Activated CD8-positive, alpha-beta memory T cell treated with anti-CD3 and anti-CD28 coated beads for 24 hours (primary cell): ENCODE results near the gene HNRNPK.
A peak's percentile ranks its signal among the peaks of the same experiment; 100 is the strongest.

Source experiments
- DNase-seq: peaks from one replicate; pipeline ENCODE4 v3.0.0-alpha.2; 2020

The HNRNPK gene

DNA sequence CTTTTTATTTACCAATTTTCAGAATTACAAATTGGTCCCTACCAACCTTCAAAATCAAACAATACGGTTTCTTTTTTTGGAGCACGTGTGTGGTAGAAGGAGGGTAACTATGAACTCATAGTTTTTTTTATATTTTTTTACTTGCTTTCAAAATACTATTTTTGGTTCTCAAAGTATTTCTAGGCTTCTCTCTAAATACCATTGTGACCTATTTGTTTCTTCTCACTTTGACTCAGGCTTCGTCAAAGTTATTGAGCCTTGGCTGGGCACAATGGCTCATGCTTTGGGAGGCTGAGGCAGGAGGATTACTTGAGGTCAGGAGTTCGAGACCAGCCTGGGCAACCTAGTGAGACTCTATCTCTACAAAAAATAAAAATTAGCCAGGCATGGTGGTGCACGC, 47.2 kb downstream of the HNRNPK start:
- DNase-seq: no peak

- DNase-seq: no peak
Measured at GRCh38 chr9:83932011-83932410, 48.0 kb downstream of the HNRNPK start.

- no peak for DNase-seq
Measured at GRCh38 chr9:83930881-83931280, 49.1 kb downstream of the HNRNPK start.

- DNase-seq: no peak
Measured at GRCh38 chr9:83927591-83927990, 52.4 kb downstream of the HNRNPK start.

DNA sequence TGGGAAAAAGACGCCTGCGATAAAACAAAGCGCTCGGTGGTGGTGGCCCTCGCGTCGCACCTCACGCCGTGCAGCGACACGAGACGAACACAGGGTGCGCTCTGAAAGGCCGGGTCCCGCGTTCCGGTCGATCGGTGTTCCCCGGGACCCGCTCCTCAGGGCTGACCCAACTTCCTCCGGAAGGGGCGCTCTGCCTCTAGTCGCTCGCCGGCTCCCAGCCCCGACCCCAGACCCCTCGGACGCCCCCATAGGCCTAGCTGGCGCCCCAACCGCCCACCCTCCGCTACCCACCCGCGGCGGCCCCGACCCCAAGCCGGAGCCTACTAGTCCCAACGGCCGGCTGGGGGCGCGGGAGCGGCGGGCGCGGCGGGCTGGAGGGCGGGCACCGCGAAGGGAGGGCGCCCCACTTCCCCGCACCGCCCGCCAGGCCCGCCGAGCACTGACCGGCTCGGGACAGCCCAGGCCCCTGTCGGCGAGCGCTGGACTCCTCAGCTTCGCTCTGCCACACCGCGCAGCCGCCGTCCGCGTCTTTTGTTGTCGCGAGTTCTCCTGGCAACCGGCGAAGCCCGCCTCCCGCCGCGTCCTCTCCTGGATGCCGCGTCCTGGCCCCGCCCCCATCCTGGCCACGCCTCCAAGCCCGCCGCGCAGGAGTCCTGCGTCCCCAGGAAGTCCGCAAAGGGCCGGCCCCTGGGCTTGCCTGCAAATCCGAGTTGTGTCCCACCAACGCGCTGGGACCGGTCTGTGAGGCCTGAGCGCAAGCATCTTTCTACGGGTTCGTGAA, 58.9 kb downstream of the HNRNPK start, which contains the start of gene KIF27:
TSS of gene KIF27 (minus strand) at position 506 of the 781 bp plus-strand sequence. CDS start 5,841 bp downstream, outside the sequence.
- DNase-seq: peak; percentile 99

- DNase-seq: no peak
Measured at GRCh38 chr9:83920469-83920926, 59.5 kb downstream of the HNRNPK start.

DNA sequence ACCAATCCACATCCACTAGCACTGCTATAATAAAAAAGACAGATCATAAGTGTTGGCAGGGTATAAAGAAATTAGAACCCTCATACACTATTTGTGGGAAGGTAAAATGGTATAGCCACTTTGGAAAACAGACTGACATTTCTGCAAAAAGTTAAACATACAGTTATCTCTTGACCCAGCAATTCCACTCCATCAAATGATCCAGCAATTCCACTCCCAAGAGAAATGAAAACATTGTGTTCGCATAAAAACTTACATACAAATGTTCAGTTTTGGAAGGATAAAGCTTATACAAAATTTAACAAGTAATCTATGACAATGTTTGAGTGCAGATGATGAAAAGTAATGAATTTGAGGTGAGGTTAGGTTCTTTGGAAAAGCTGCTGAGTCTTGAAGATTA, 60.9 kb downstream of the HNRNPK start:
- DNase-seq: no peak
